ENCODE results near the gene TNNI2.

GRCh38 chr11:1844221-1845094, 5.7 kb downstream of the TNNI2 start:
- TF ChIP-seq, protein P1, sequence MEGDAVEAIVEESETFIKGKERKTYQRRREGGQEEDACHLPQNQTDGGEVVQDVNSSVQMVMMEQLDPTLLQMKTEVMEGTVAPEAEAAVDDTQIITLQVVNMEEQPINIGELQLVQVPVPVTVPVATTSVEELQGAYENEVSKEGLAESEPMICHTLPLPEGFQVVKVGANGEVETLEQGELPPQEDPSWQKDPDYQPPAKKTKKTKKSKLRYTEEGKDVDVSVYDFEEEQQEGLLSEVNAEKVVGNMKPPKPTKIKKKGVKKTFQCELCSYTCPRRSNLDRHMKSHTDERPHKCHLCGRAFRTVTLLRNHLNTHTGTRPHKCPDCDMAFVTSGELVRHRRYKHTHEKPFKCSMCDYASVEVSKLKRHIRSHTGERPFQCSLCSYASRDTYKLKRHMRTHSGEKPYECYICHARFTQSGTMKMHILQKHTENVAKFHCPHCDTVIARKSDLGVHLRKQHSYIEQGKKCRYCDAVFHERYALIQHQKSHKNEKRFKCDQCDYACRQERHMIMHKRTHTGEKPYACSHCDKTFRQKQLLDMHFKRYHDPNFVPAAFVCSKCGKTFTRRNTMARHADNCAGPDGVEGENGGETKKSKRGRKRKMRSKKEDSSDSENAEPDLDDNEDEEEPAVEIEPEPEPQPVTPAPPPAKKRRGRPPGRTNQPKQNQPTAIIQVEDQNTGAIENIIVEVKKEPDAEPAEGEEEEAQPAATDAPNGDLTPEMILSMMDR (IDR thresholded peaks at IDR 0.05) = no peak
- TF ChIP-seq POLR2A (IDR thresholded peaks at IDR 0.05) = no peak
